Left lung (tissue), 14 donors: ENCODE data around the gene IDI2. TPM values are rescaled to one million over a fixed set of nuclear protein-coding genes. Genes with fewer than 3 reads are reported as not detected.

ENCODE experiments used
- ATAC-seq: fragments of 200-7000 bp; cut with Tn5 transposase; one replicate; pipeline ENCODE4 v1.9.1; 2020; ENCODE audit warnings: moderate library complexity
- DNase-seq, 4 donors: peaks; one replicate each; pipeline ENCODE4 v3.0.0-alpha.2; 2013 to 2020
- H3K27ac ChIP-seq, 2 donors: fragments of 200-600 bp; sonication (generic) in 1 of 2; one replicate each; pipeline versions ENCODE4 v1.5.0 to v1.8.0; 2020 to 2021
- H3K27me3 ChIP-seq, 2 donors: fragments of 200-600 bp; sonication (generic) in 1 of 2; one replicate each; pipeline versions ENCODE4 v1.5.0 to v1.8.0; 2020 to 2021
- H3K36me3 ChIP-seq, 2 donors: fragments of 200-600 bp; sonication (generic) in 1 of 2; one replicate each; pipeline versions ENCODE4 v1.5.0 to v1.8.0; 2020 to 2021
- H3K4me1 ChIP-seq, 2 donors: fragments of 200-600 bp; one replicate each; pipeline ENCODE4 v1.8.0; 2021
- H3K4me3 ChIP-seq, 2 donors: fragments of 200-600 bp; sonication (generic) in 1 of 2; one replicate each; pipeline versions ENCODE4 v1.5.0 to v1.8.0; 2020 to 2021; ENCODE audit warnings: mild to moderate bottlenecking in 1 of 2
- H3K9me3 ChIP-seq, 2 donors: fragments of 200-600 bp; sonication (generic) in 1 of 2; one replicate each; pipeline versions ENCODE4 v1.5.0 to v1.8.0; 2020 to 2021
- intact Hi-C, 2 donors: fragments of 100-400 bp; cut with DNase I; formaldehyde crosslinking; loops; one replicate each; pipeline versions ENCODE4 v1.11.2 to v1.14.2; 2022
- long read RNA-seq, 12 donors: library from polyadenylated mRNA in 2 of 12; unstranded in 2 of 12; transcript quantifications; one replicate each; pipeline ENCODE4 v2.0.0 and lab custom pipeline, GENCODE V29; 2019 to 2026
- polyA plus RNA-seq, 6 donors: library from polyadenylated mRNA; unstranded; fragments of 120-200 nt; gene quantifications; one replicate each; pipeline ENCODE4 v1.2.1, GENCODE V29; 2013; ENCODE audit not compliant: insufficient read length in 6 of 6
- total RNA-seq, 2 donors: library from RNA; stranded (reverse); fragmentation: NEBNext Ultra II Directional; extraction: Animal tissue kit (Norgen Biotek cat#: 25700); gene quantifications; one replicate each; pipeline ENCODE4 v1.2.1, GENCODE V29; 2021
- TF ChIP-seq, protein P1 (sequence below), 2 donors: fragments of 200-600 bp; sonication (generic) in 1 of 2; IDR thresholded peaks; one replicate each; pipeline versions ENCODE4 v1.5.0 to v1.8.0; 2021; ENCODE audit warnings: antibody characterized with exemption in 2 of 2
- donor health status: DM: no; HTN: yes; CAD: no.
- donor health status: DM: no; HTN: no; CAD: no.

The IDI2 gene
- total RNA-seq = not detected
- under 1 TPM in 3 of 6 donors, not detected in 3; 0.17 to 0.24 (median 0.17) TPM for polyA plus RNA-seq
- long read RNA-seq, donor 1 = 0 reads
- long read RNA-seq, donor 2 = 0 reads
- long read RNA-seq, donor 3 = 0 reads
- long read RNA-seq, donor 4, partial matches to known transcripts = 0 of 1 reads
- long read RNA-seq, donor 4, other reads (novel, unspliced or antisense) = 1 of 1 reads
- long read RNA-seq, donor 5 = 0 reads
- long read RNA-seq, donor 6 = 0 reads
- long read RNA-seq, donor 7 = 0 reads
- long read RNA-seq, donor 8 = 0 reads
- long read RNA-seq, donor 9 = 0 reads
- long read RNA-seq, donor 10 = 0 reads
- long read RNA-seq, donor 11 = 0 reads
- long read RNA-seq, donor 12 = 0 reads

DNA sequence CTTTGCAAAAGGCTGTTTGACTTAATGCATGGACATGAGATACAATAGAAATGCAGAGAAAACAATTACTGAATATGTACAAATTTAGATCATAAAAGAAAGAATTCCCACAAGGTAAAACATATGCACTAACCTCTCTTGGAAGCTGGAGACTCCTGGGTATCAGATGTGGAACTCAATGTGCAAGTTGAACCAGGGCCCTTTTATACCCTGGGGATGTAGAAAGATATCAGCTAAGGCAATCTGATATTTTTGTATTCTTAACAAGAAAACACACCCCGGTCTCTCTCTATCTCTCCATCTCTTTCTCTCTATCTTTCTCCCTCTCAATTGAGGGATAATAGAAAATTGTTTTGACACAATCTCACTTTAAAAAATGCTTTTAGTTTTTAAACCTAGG, at the start of gene IDI2:
IDI2 (minus strand) TSS at position 177 of the 400 bp plus-strand sequence. CDS start 1,136 bp downstream, outside the sequence.
- H3K4me1 ChIP-seq = no peaks in the 10 kb centered on the region
- H3K9me3 ChIP-seq = no peaks in the 10 kb centered on the region
- H3K27ac ChIP-seq = no peak within 1 kb of the TSS
- TF ChIP-seq, protein P1, sequence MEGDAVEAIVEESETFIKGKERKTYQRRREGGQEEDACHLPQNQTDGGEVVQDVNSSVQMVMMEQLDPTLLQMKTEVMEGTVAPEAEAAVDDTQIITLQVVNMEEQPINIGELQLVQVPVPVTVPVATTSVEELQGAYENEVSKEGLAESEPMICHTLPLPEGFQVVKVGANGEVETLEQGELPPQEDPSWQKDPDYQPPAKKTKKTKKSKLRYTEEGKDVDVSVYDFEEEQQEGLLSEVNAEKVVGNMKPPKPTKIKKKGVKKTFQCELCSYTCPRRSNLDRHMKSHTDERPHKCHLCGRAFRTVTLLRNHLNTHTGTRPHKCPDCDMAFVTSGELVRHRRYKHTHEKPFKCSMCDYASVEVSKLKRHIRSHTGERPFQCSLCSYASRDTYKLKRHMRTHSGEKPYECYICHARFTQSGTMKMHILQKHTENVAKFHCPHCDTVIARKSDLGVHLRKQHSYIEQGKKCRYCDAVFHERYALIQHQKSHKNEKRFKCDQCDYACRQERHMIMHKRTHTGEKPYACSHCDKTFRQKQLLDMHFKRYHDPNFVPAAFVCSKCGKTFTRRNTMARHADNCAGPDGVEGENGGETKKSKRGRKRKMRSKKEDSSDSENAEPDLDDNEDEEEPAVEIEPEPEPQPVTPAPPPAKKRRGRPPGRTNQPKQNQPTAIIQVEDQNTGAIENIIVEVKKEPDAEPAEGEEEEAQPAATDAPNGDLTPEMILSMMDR (IDR thresholded peaks at IDR 0.05) = no peak
- H3K36me3 ChIP-seq = no peaks in the 10 kb centered on the region
- H3K4me3 ChIP-seq = no peak within 1 kb of the TSS
- no peaks in the 10 kb centered on the region for H3K27me3 ChIP-seq
- DNase-seq (no peak), ATAC-seq (no peak)
- intact Hi-C loops = no loop called here

DNA sequence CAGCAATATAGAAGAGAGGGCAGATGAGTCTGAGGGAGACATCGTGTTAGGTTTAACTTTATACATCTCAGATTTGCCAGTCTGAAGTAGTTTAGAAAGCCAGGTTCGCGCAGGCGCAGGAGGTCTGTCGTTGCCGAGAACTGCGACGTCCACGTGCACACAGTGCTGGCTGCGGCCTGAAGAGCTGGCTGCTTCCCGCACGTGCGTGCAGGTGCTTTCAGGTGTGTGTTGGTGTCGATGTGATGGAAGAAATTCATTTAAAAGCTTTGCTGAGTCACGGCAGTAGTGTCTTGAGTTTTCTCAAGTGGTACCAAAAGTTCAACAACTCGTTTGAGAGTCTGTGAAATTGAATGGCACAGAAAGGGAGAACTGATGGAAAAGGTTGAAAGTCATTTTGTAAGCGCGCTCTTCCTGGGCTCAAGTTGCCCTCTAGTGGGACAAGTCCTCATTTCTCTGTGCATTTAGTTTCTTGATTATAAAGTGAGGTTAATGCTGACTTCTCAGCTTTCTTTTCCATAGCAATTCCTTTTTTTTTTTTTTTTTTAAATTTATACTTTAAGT, 49.2 kb upstream of the IDI2 start:
- no peak overlapping the region for H3K27ac ChIP-seq
- no peaks in the 10 kb centered on the region for H3K9me3 ChIP-seq
- intact Hi-C loops = no loop called here
- DNase-seq (peak; percentile 26 to 86 (median 76)), ATAC-seq (peak; percentile 92)
- H3K4me3 ChIP-seq = no peak overlapping the region
- H3K36me3 ChIP-seq = peaks cover 0 to 68% of the 10 kb centered on the region in 2 donors
- peaks cover 0 to 5% of the 10 kb centered on the region in 2 donors for H3K4me1 ChIP-seq
- H3K27me3 ChIP-seq = no peaks in the 10 kb centered on the region
- TF ChIP-seq, protein P1 (IDR thresholded peaks at IDR 0.05) = peak; percentile 12 to 19

DNA sequence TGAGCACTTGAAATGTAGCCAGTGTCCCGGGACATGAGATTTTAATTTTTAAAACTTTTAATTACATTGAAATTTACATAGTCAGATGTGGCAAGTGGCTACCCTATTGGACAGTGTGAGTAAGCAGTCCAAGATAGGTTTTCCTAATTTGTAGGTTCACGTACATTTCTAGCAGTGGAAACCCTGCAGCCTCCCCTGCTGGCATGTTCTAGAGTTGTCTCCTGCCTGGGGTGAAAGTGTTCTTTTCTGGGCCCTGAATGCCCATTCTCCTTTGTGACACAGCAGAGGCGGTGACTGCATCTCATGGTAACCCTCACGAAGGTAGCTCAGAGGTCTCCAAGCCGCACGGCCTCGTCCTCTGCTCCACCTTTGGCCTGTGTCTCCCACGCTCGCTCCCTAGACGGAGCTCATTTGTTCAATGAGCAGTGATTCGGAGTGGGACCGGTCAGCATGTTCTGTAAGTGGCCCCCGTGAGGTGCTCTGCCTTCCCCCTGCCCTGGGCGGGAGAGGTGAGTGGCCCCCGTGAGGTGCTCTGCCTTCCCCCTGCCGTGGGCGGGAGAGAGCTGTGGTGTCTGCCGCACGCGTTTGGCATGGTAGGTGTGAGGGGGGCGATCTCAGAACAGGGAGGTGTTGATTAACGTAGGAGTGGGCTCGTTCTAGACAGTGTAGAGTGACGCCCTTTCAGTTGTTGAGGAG, 48.5 kb upstream of the IDI2 start:
- ATAC-seq = no peak
- Histone ChIP-seq H3K4me3 (no peak overlapping the region), H3K9me3 (no peaks in the 10 kb centered on the region), H3K4me1 (peaks cover 0 to 12% of the 10 kb centered on the region in 2 donors), H3K27me3 (no peaks in the 10 kb centered on the region), H3K36me3 (peaks cover 0 to 61% of the 10 kb centered on the region in 2 donors), H3K27ac (no peak overlapping the region)
- TF ChIP-seq, protein P1 (IDR thresholded peaks at IDR 0.05) = no peak
- intact Hi-C loops = no loop called here
- DNase-seq = no peak

DNA sequence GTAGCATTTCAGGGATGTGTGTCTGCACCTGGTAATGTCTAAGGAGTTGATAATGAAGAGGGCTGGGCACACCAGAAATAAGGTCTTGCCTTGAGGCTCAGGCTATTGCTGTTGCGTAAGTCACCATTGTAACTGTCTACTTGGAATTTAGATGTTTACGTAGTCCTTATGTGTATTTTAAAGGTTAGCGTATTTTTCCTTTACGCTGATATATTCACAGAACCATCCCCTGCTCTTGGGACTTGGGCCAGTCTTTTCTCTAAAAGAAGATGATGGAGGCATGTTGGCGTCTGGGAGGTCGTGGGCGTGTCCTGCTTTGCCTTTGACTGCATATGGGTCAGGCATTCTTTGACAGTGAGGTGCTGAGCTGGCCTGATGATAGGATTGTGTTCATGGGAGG, 45.3 kb upstream of the IDI2 start:
- Histone ChIP-seq H3K9me3 (no peaks in the 10 kb centered on the region), H3K27ac (no peak overlapping the region), H3K4me3 (no peak overlapping the region), H3K4me1 (peaks cover 0 to 16% of the 10 kb centered on the region in 2 donors), H3K36me3 (peaks cover 0 to 31% of the 10 kb centered on the region in 2 donors), H3K27me3 (no peaks in the 10 kb centered on the region)
- ATAC-seq (no peak), DNase-seq (no peak)
- TF ChIP-seq, protein P1 (IDR thresholded peaks at IDR 0.05) = no peak
- intact Hi-C loops = no loop called here
